BE2C (cell line): Measurements from ENCODE around the gene AKR1B1.

Source experiments
- DNase-seq: peaks from one replicate; pipeline ENCODE4 v3.0.0-alpha.2; 2020
- H3K27me3 ChIP-seq: fragments of 250-450 bp; sonication (Bioruptor Pico); 2 replicates; pipeline ENCODE4 v1.5.1; 2020; ENCODE audit warnings: mild to moderate bottlenecking
- H3K36me3 ChIP-seq: fragments of 250-450 bp; sonication (Bioruptor Pico); 2 replicates; pipeline ENCODE4 v1.5.1; 2020; ENCODE audit warnings: mild to moderate bottlenecking
- H3K4me1 ChIP-seq: fragments of 250-450 bp; sonication (Bioruptor Pico); 2 replicates; pipeline ENCODE4 v1.5.1; 2020
- H3K4me3 ChIP-seq: 2 replicates; pipeline ENCODE4 v1.5.1; 2011; ENCODE audit warnings: low read depth, low read length
- H3K9me3 ChIP-seq: fragments of 250-450 bp; sonication (Bioruptor Pico); 2 replicates; pipeline ENCODE4 v1.5.1; 2020
- TF ChIP-seq, protein P1 (sequence below): IDR thresholded peaks from 2 replicates; pipeline ENCODE4 v1.5.1; 2012; ENCODE audit warnings: mild to moderate bottlenecking, low read depth, low read length

Gene AKR1B1

DNA sequence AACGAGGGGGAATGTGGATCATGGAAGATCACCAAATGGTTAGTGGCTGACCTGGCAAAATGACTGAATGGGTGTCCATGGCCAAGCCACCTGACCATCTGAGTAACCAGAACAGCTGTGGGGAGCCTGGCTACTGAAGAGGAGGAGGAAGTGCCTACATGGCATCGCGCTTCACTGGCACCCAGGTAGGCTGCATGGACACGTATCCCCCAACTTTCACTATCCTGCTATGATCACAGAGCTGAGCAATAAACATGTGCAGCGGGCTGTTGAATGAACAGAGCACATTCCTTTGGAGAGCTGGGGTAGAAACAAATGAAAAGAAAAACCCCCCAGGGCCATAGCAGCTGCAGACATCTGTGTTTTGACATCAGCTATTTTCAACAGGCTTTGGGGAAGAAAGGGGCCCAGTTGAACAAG, 6.5 kb downstream of the AKR1B1 start:
- TF ChIP-seq, protein P1, sequence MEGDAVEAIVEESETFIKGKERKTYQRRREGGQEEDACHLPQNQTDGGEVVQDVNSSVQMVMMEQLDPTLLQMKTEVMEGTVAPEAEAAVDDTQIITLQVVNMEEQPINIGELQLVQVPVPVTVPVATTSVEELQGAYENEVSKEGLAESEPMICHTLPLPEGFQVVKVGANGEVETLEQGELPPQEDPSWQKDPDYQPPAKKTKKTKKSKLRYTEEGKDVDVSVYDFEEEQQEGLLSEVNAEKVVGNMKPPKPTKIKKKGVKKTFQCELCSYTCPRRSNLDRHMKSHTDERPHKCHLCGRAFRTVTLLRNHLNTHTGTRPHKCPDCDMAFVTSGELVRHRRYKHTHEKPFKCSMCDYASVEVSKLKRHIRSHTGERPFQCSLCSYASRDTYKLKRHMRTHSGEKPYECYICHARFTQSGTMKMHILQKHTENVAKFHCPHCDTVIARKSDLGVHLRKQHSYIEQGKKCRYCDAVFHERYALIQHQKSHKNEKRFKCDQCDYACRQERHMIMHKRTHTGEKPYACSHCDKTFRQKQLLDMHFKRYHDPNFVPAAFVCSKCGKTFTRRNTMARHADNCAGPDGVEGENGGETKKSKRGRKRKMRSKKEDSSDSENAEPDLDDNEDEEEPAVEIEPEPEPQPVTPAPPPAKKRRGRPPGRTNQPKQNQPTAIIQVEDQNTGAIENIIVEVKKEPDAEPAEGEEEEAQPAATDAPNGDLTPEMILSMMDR = no peak
- no peaks in the 10 kb centered on the region for H3K27me3 ChIP-seq
- no peaks in the 10 kb centered on the region for H3K9me3 ChIP-seq
- peaks cover 41% of the 10 kb centered on the region for H3K36me3 ChIP-seq
- H3K4me1 ChIP-seq = no peaks in the 10 kb centered on the region
- no peak for DNase-seq
- no peak overlapping the region for H3K4me3 ChIP-seq

DNA sequence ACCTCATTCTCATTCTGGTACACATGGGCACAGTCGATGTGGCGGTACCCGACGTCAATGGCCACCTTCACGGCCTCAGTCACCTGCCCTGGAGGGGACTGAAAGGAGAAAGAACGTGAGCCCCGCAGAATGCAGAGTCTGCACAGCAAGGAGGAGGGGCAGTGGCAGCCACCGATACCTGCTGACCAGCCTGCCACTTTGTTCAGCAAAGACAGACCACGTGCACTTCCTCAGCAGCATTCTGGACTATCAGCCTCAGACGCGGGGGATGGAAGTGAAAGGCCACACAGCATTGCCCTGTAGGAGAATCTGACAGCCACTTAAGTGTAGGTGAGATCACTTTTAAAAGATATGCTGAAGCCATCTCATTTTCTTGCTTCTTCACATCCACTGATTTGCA, 7.2 kb downstream of the AKR1B1 start:
- no peaks in the 10 kb centered on the region for H3K9me3 ChIP-seq
- no peaks in the 10 kb centered on the region for H3K4me1 ChIP-seq
- peaks cover 48% of the 10 kb centered on the region for H3K36me3 ChIP-seq
- no peaks in the 10 kb centered on the region for H3K27me3 ChIP-seq
- no peak overlapping the region for H3K4me3 ChIP-seq
- no peak for DNase-seq
- TF ChIP-seq, protein P1 = no peak

DNA sequence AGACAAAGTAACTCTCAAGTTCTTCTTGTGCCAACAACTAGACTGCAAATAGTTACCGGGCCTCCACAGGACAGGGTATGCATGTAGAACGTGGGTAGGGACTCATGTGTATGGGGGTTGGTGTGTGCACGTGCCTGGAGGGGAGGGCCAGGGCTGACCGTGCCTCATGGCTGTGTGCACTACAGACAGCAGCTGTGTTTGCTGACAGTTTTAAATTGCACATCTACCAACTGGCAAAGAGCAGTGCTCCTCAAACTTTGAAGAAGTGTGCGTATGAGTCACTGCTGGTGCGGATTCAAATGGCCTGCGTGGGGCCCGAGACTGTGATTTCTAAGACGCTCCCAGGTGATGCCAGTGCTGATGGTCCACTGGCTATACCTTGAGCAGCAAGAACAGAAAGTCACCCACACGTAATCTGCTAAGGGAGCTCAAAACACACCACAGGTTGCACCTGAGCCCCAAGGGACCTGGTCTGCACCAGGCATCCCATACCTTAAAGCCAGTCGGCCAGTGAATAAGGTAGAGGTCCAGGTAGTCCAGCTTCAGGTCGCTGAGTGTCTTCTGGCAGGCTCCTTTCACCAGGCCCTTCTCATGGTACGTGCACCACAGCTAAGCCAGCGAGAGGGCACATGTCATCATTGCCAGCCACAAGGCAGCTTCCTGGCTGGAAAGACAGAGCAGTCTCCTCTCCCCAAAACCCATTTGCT, 8.5 kb downstream of the AKR1B1 start:
- TF ChIP-seq, protein P1 = no peak
- no peaks in the 10 kb centered on the region for H3K9me3 ChIP-seq
- DNase-seq = no peak
- no peaks in the 10 kb centered on the region for H3K4me1 ChIP-seq
- peaks cover 54% of the 10 kb centered on the region for H3K36me3 ChIP-seq
- H3K27me3 ChIP-seq = no peaks in the 10 kb centered on the region
- no peak overlapping the region for H3K4me3 ChIP-seq

DNA sequence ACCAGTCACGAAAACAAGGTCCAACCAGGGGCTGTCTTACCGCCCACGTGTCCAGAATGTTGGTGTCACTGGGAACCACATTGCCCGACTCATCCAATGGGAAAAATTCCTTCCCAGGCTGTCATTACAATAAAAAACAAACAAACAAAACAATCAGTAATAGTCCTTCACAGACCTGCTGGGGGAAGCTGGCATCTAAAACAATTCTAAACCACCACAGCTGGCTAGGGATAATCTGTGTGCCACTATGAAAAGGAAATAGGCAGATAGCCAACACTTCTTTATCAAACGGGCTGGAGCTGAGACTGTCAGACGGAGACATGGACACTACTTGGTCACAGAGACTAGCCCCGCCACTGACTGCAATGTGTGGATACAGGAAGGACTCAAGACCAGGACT, 9.2 kb downstream of the AKR1B1 start:
- no peak for DNase-seq
- Histone ChIP-seq H3K4me1 (no peaks in the 10 kb centered on the region), H3K27me3 (no peaks in the 10 kb centered on the region), H3K9me3 (no peaks in the 10 kb centered on the region), H3K36me3 (peaks cover 59% of the 10 kb centered on the region), H3K4me3 (no peak overlapping the region)
- TF ChIP-seq, protein P1 = no peak

DNA sequence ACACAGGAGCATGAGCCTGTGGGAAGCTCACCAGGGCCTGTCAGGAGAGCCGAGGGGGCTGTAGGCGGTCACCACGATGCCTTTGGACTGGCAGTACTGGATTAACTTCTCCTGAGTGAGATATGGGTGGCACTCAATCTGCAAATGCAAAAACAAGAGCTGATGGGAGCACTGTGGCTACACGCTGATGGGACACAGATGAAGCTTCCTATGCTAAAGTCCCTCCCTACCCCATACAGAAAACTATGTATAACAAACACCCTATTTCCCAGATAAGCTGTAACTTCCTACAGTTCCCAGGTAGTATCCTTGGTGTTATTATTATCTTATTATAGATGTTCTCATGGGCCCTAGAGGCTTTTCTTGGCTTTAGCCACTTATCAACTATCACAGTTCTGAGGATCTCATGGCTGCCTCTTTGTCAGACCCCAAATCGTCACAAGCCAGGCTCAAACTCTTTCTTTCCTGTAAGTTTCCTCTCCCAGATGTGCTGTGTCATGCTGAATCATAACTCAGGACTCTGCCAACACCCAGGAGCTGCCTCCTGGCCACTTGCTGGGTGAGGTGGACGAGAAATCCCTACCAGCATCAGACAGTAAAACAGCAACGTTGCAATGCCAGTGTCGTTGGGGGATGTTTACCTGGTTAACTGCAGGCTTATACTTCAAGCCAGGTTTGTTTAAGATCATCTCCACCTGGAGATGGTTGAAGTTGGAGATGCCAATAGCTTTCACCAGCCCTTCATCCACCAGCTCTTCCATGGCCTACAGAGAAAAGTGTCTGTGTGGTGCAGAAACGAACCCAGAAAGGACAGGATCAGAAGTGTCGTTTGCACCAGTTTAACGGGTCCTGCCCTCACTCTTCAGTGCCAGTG, 10.3 kb downstream of the AKR1B1 start:
- peaks cover 70% of the 10 kb centered on the region for H3K36me3 ChIP-seq

More for the DNA sequence above, 10.3 kb downstream of the AKR1B1 start:
- Histone ChIP-seq H3K4me1 (no peaks in the 10 kb centered on the region), H3K27me3 (no peaks in the 10 kb centered on the region), H3K9me3 (no peaks in the 10 kb centered on the region), H3K4me3 (no peak overlapping the region)
- TF ChIP-seq, protein P1 = no peak
- DNase-seq = no peak
